GM23248 (cell line): ENCODE results near the gene RBX1. TPM values are rescaled to one million over a fixed set of nuclear protein-coding genes. Genes with fewer than 3 reads are reported as not detected.

Source experiments
- DNase-seq: peaks from one replicate; pipeline ENCODE4 v3.0.0-alpha.2; 2015
- H2AFZ ChIP-seq: fragments of 200-600 bp; sonication (generic); 2 replicates; pipeline ENCODE4 v1.6.1; 2016; ENCODE audit warnings: antibody characterized with exemption
- H3F3A ChIP-seq: fragments of 200-600 bp; sonication (generic); 2 replicates; pipeline ENCODE4 v1.6.1; 2016; ENCODE audit warnings: mild to moderate bottlenecking, antibody characterized with exemption, mixed run types; ENCODE audit not compliant: insufficient read depth
- H3K27ac ChIP-seq: fragments of 200-600 bp; sonication (generic); 2 replicates; pipeline ENCODE4 v1.5.1; 2016; ENCODE audit warnings: mild to moderate bottlenecking
- H3K27me3 ChIP-seq: fragments of 200-600 bp; sonication (generic); replicated peaks from 2 replicates; pipeline ENCODE4 v1.6.1; 2016; ENCODE audit warnings: mild to moderate bottlenecking; ENCODE audit not compliant: insufficient read depth
- H3K36me3 ChIP-seq: fragments of 200-600 bp; sonication (generic); 2 replicates; pipeline ENCODE4 v1.6.1; 2016; ENCODE audit warnings: low read depth, mild to moderate bottlenecking
- H3K4me1 ChIP-seq: fragments of 200-600 bp; sonication (generic); 2 replicates; pipeline ENCODE4 v1.6.1; 2016; ENCODE audit warnings: mild to moderate bottlenecking; ENCODE audit not compliant: insufficient read depth
- H3K4me2 ChIP-seq: fragments of 200-600 bp; sonication (generic); one replicate; pipeline ENCODE4 v1.6.1; 2016; ENCODE audit warnings: mild to moderate bottlenecking; ENCODE audit not compliant: unreplicated experiment
- H3K4me3 ChIP-seq: fragments of 200-600 bp; sonication (generic); 2 replicates; pipeline ENCODE4 v1.5.1; 2016; ENCODE audit warnings: mild to moderate bottlenecking
- H3K79me2 ChIP-seq: fragments of 200-600 bp; sonication (generic); 2 replicates; pipeline ENCODE4 v1.6.1; 2016; ENCODE audit warnings: mild to moderate bottlenecking; ENCODE audit not compliant: insufficient read depth
- H3K9ac ChIP-seq: fragments of 200-600 bp; sonication (generic); 2 replicates; pipeline ENCODE4 v1.6.1; 2016; ENCODE audit warnings: mild to moderate bottlenecking
- H3K9me2 ChIP-seq: fragments of 200-600 bp; sonication (generic); 2 replicates; pipeline ENCODE4 v1.6.1; 2016; ENCODE audit warnings: mixed run types, mild to moderate bottlenecking, moderate library complexity; ENCODE audit not compliant: insufficient read depth
- H3K9me3 ChIP-seq: fragments of 200-600 bp; sonication (generic); one replicate; pipeline ENCODE4 v1.6.1; 2017; ENCODE audit warnings: low read depth
- H4K20me1 ChIP-seq: fragments of 200-600 bp; sonication (generic); 2 replicates; pipeline ENCODE4 v1.6.0; 2016; ENCODE audit not compliant: insufficient read depth
- EZH2 ChIP-seq: fragments of 200-600 bp; sonication (generic); IDR thresholded peaks from 2 replicates; pipeline ENCODE4 v1.6.1; 2018; ENCODE audit warnings: antibody characterized with exemption, mild to moderate bottlenecking; ENCODE audit not compliant: insufficient read depth, poor library complexity, severe bottlenecking
- EZH2phosphoT487 ChIP-seq: fragments of 200-600 bp; sonication (generic); IDR thresholded peaks from 2 replicates; pipeline ENCODE4 v1.6.1; 2018; ENCODE audit warnings: antibody characterized with exemption, moderate library complexity, mild to moderate bottlenecking, low read depth; ENCODE audit not compliant: insufficient read depth
- WGBS, 2 experiments: methylation state at CpG; one replicate each; pipeline ENCODE4 v1.1.6; 2015 to 2017; ENCODE audit warnings: low lambda C conversion rate in 2 of 2, low coverage in 1 of 2; ENCODE audit errors: missing lambda C conversion rate in 2 of 2; 5-methylcytosine and 5-hydroxymethylcytosine counted together
- in situ Hi-C: fragments of 300-500 bp; cut with MboI; formaldehyde crosslinking; loops from 2 replicates; pipeline ENCODE4 v1.15.0; 2020
- polyA plus RNA-seq: library from polyadenylated mRNA; unstranded; fragments of >200 nt; fragmentation: Nextera tagmentation; extraction: Ambion mirVana; gene quantifications from 2 replicates; pipeline ENCODE4 v1.2.1, GENCODE V29; 2016
- total RNA-seq: library from RNA; depleted of rRNA; stranded (reverse); fragments of >200 nt; shearing (Covaris generic); gene quantifications from 2 replicates; pipeline ENCODE4 v1.2.3, GENCODE V29; 2014

RBX1 gene
- total and polyA plus RNA-seq, 2 experiments from 2014 or later = 45.9 to 222 TPM

DNA sequence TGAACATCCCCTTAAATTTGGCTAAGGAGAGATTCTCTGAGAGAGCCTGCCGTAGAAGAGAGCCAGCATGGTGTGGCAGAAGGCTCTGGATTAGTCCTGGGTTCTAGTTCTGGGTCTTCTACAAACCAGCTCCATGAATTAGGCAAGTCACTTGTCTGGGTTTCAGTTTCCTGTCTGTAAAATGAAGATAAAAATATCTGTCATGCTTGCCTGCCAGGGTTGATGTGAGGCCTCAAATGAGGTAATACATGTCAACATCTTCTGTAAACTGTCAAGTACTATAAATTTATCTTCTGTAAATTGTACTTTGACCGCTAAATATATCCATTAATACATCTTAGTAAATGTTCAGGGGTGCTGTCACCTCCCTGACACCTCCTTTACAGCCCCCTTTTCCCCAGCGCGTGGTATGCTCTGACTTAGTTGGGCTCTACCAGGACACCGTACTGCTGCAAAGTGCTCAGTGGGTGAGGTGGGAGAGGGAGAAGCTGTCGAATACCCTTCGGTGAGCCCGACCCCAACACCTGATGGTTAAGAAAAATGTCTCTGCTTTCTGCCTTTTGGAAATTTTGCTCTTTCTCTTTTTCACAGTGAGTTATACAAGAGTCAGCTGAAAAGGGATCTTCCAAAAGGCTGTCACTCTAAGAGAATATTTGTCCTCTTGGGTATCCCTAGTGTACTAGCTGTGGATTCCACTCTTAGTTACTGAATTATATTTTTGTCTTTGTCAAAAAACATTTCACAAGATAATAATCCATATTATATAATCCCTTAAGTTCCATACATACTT, 15.0 kb downstream of the RBX1 start:
- Histone ChIP-seq H3K9ac (no peak overlapping the region), H3K27me3 (no peaks in the 10 kb centered on the region), H3F3A (no peaks in the 10 kb centered on the region), H4K20me1 (no peaks in the 10 kb centered on the region), H3K4me2 (no peak overlapping the region), H3K9me2 (no peaks in the 10 kb centered on the region), H3K4me3 (no peak overlapping the region), H3K27ac (no peak overlapping the region), H3K79me2 (peaks cover 60% of the 10 kb centered on the region), H3K36me3 (peaks cover 61% of the 10 kb centered on the region), H2AFZ (no peak overlapping the region), H3K4me1 (no peaks in the 10 kb centered on the region), H3K9me3 (no peaks in the 10 kb centered on the region)
- 98 to 99% methylated on average over 8 of the region's 8 CpGs for whole genome bisulfite sequencing, 2 experiments
- no peak for TF ChIP-seq EZH2phosphoT487
- TF ChIP-seq EZH2 = no peak
- in situ Hi-C loops = no loop called here
- no peak for DNase-seq

DNA sequence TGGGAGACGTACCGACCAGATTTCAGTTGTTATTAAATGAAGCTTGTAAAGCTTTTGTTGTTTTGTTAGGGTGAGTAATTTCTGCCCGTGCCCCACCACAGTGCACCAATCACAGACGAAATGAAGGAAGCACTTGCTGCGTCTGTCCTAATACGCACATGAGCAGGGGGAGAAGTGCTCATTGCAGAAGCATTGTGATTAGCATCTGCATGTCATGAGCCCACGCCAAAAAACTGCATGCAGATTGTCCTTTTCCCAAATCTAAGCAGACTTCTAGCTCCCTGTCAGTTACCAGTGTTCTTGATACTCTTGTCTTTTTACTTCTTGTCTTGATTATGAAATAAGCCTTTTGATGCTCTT, 15.5 kb downstream of the RBX1 start:
- Histone ChIP-seq H3K9ac (no peak overlapping the region), H3K9me3 (no peaks in the 10 kb centered on the region), H3K79me2 (peaks cover 54% of the 10 kb centered on the region), H3K4me2 (no peak overlapping the region), H3K4me3 (no peak overlapping the region), H3K27ac (no peak overlapping the region), H3K4me1 (no peaks in the 10 kb centered on the region), H2AFZ (no peak overlapping the region), H3K9me2 (no peaks in the 10 kb centered on the region), H3K36me3 (peaks cover 59% of the 10 kb centered on the region), H4K20me1 (no peaks in the 10 kb centered on the region), H3F3A (no peaks in the 10 kb centered on the region), H3K27me3 (no peaks in the 10 kb centered on the region)
- WGBS, 2 experiments = 79 to 85% methylated on average over 7 of the region's 7 CpGs
- no peak for DNase-seq
- TF ChIP-seq EZH2 = no peak
- no peak for TF ChIP-seq EZH2phosphoT487
- in situ Hi-C loops = no loop called here

DNA sequence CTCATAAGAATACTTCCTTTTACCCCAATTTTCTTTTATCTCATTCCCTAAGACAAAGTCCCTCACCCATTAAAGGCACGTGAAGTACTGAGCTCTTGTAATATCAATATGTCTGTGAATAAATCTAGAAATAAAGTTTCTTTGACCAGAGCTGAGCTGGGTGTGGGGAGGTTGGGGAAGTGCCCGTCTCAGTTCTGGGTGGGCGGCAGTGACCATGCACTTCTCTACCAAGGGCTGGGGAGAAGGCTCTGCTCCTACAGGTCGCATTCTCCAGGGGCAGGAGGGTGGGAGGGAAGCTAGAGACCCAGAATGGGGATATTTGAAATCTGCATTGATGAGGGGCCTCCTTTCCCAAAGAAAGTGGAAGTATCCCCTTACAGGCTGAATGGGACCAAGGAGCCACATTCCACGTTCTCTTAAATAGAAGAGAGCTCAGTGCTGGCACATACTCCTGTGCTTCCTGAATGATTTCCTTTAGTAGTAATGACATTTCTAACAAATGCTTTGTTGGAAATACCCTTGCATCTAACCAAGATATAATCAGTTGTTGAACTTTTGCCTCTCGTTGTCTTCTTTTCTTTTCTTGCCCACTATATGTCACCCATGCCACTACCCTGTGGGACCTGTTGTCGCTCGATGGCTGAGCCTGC, 16.1 kb downstream of the RBX1 start:
- Histone ChIP-seq H3K9ac (no peak overlapping the region), H4K20me1 (no peaks in the 10 kb centered on the region), H3K79me2 (peaks cover 49% of the 10 kb centered on the region), H3K27me3 (no peaks in the 10 kb centered on the region), H3K4me1 (no peaks in the 10 kb centered on the region), H3K9me3 (no peaks in the 10 kb centered on the region), H3K4me3 (no peak overlapping the region), H3K27ac (no peak overlapping the region), H3K9me2 (no peaks in the 10 kb centered on the region), H3F3A (no peaks in the 10 kb centered on the region), H3K4me2 (no peak overlapping the region), H2AFZ (no peak overlapping the region), H3K36me3 (peaks cover 54% of the 10 kb centered on the region)
- TF ChIP-seq EZH2 (no peak), EZH2phosphoT487 (no peak)
- in situ Hi-C loops = no loop called here
- no peak for DNase-seq
- WGBS, 2 experiments = 97 to 98% methylated on average over 8 of the region's 8 CpGs

DNA sequence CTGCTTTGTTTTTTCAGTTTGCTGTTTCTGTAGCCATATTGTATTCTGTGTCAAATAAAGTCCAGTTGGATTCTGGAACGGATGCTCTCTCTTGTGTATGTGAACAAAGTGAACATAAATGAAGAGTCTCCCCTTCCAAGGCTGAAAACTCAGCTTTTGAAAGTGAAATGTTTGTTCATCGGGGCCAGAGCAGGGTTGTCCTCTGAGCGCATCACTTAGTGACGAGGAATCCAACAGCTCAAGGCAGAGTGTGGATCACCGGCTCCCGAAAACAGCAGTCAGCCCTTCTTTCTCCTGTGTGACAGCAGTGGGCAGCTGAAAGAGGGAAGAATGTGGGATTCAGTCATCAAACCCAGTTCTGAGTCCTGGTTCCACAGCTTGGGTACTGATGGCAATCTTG, 21.4 kb downstream of the RBX1 start:
- WGBS, 2 experiments = 97% methylated on average over 6 of the region's 6 CpGs
- Histone ChIP-seq H3K4me2 (no peak overlapping the region), H3F3A (peaks cover 11% of the 10 kb centered on the region; the same call in 1 of the 2 replicates), H3K9me3 (no peaks in the 10 kb centered on the region), H4K20me1 (no peaks in the 10 kb centered on the region), H3K79me2 (0 out of 2 replicates have a peak, but pooled peaks cover 4% of the 10 kb centered on the region), H3K36me3 (peaks cover 31% of the 10 kb centered on the region), H3K4me3 (no peak overlapping the region), H3K27me3 (no peaks in the 10 kb centered on the region), H3K4me1 (no peaks in the 10 kb centered on the region), H3K9me2 (no peaks in the 10 kb centered on the region), H3K27ac (no peak overlapping the region), H2AFZ (no peak overlapping the region), H3K9ac (no peak overlapping the region)
- in situ Hi-C loops = no loop called here
- no peak for DNase-seq
- TF ChIP-seq EZH2 (no peak), EZH2phosphoT487 (no peak)
